HepG2 (cell line): Measurements from ENCODE around the gene ALPK3. TPM values are rescaled to one million over a fixed set of nuclear protein-coding genes. Genes with fewer than 3 reads are reported as not detected.

Experiments
- ATAC-seq: fragments of 200-7000 bp; cut with Tn5 transposase; 3 replicates; pipeline ENCODE4 v1.9.1; 2020; ENCODE audit warnings: mild to moderate bottlenecking, moderate library complexity
- BruUV-seq: library from RNA; stranded (reverse); fragments of 400-500 nt; replicated peaks from 2 replicates; lab custom pipeline; 2021; lab: Mats Ljungman, UMichigan
- CTCF ChIA-PET: fragments of 300-600 bp; formaldehyde crosslinking; extraction: SDS; loops from one replicate; lab custom pipeline; 2021; ENCODE audit warnings: low total read pairs, inconsistent platforms, low intra/inter-chr PET ratio; lab: Yijun Ruan, JAX
- POLR2A ChIA-PET: fragments of 350-600 bp; sonication (Branson Sonifier 250); formaldehyde crosslinking; loops from one replicate; lab custom pipeline; 2020; ENCODE audit warnings: antibody characterized with exemption, inconsistent platforms; lab: Yijun Ruan, JAX
- DNase-seq: peaks from one replicate; pipeline ENCODE4 v3.0.0-alpha.2; 2015; ENCODE audit warnings: low spot score
- FAIRE-seq: peaks from 3 replicates; lab custom pipeline; 2011; peaks lifted over from hg19 to GRCh38; lab: Jason Lieb, UNC
- H2AFZ ChIP-seq: one replicate; pipeline ENCODE4 v1.6.1; 2011; ENCODE audit warnings: low read length, inconsistent platforms
- H3K27ac ChIP-seq: fragments of 300-600 bp; 3 replicates; pipeline ENCODE4 v1.8.0; 2011; ENCODE audit warnings: mixed run types, mild to moderate bottlenecking, mixed read lengths, low read length, inconsistent platforms; ENCODE audit not compliant: insufficient read depth; ENCODE audit errors: extremely low read length
- H3K27me3 ChIP-seq, 2 experiments: fragments of 200-600 bp in 1 of 2; 2 replicates in 1 of 2; 3 replicates in 1 of 2; pipeline versions ENCODE4 v1.6.0 to v1.8.0; 2011; ENCODE audit warnings: low read length in 2 of 2, mild to moderate bottlenecking in 2 of 2, moderate library complexity in 2 of 2, inconsistent platforms in 1 of 2; ENCODE audit not compliant: insufficient read depth in 2 of 2, control insufficient read depth in 1 of 2
- H3K36me3 ChIP-seq, 2 experiments: fragments of 200-600 bp in 1 of 2; replicated peaks in 1 of 2; 2 replicates in 1 of 2; 3 replicates in 1 of 2; pipeline versions ENCODE4 v1.5.1 to v1.8.0; 2011; ENCODE audit warnings: low read length in 2 of 2, inconsistent platforms in 1 of 2; ENCODE audit not compliant: insufficient read depth in 2 of 2, control insufficient read depth in 1 of 2
- H3K4me1 ChIP-seq: 2 replicates; pipeline ENCODE4 v1.5.1; 2012; ENCODE audit warnings: low read length, inconsistent platforms; ENCODE audit not compliant: insufficient read depth
- H3K4me2 ChIP-seq: 2 replicates; pipeline ENCODE4 v1.6.0; 2011; ENCODE audit warnings: low read depth, low read length, inconsistent platforms
- H3K4me3 ChIP-seq, 3 experiments: fragments of 200-600 bp in 1 of 3; sonication (generic), shearing (Covaris generic) in 1 of 3; replicated peaks in 1 of 3; 2 replicates each; pipeline ENCODE4 v1.5.1; 2011 to 2016; ENCODE audit warnings: low read length in 3 of 3, inconsistent platforms in 2 of 3, low read depth in 2 of 3, mild to moderate bottlenecking in 2 of 3, control low read depth in 1 of 3, mixed read lengths in 1 of 3; ENCODE audit not compliant: insufficient read depth in 1 of 3
- H3K79me2 ChIP-seq: one replicate; pipeline ENCODE4 v1.6.1; 2011; ENCODE audit warnings: low read length, inconsistent platforms; ENCODE audit not compliant: insufficient read depth
- H3K9ac ChIP-seq: 2 replicates; pipeline ENCODE4 v1.6.0; 2011; ENCODE audit warnings: mild to moderate bottlenecking, low read depth, low read length, inconsistent platforms; ENCODE audit not compliant: insufficient read depth
- H3K9me3 ChIP-seq: 2 replicates; pipeline ENCODE4 v1.5.1; 2012; ENCODE audit warnings: mild to moderate bottlenecking, low read length
- H4K20me1 ChIP-seq: 2 replicates; pipeline ENCODE4 v1.6.0; 2011; ENCODE audit warnings: inconsistent platforms, mild to moderate bottlenecking, low read length, moderate library complexity; ENCODE audit not compliant: insufficient read depth
- ARID2 ChIP-seq: sonication (generic); formaldehyde crosslinking; IDR thresholded peaks from 2 replicates; pipeline ENCODE4 v1.8.1; 2022; ENCODE audit warnings: mild to moderate bottlenecking, missing genetic modification reagents, borderline replicate concordance
- NFIC ChIP-seq: IDR thresholded peaks from 2 replicates; pipeline ENCODE4 v1.6.1; 2012; ENCODE audit warnings: mild to moderate bottlenecking, low read length, inconsistent platforms
- SMC3 ChIP-seq: IDR thresholded peaks from 2 replicates; pipeline ENCODE4 v1.6.1; 2011; ENCODE audit warnings: low read length, improper control_type of control experiment
- ZSCAN25 ChIP-seq: sonication (generic); formaldehyde crosslinking; IDR thresholded peaks from 2 replicates; pipeline ENCODE4 v1.8.0; 2022; ENCODE audit warnings: mild to moderate bottlenecking, missing genetic modification reagents
- WGBS: methylation state at CpG from one replicate; pipeline ENCODE4 v1.1.6; 2017; ENCODE audit warnings: low lambda C conversion rate; 5-methylcytosine and 5-hydroxymethylcytosine counted together
- in situ Hi-C: cut with HindIII; loops from 2 replicates; pipeline ENCODE4 v1.10.0; 2017; ENCODE audit warnings: low pct_unique_long_range_greater_than_20kb; ENCODE audit not compliant: extremely low pct_ligation_motif_present
- intact Hi-C: fragments of 100-400 bp; cut with micrococcal nuclease; formaldehyde crosslinking; loops from one replicate; pipeline ENCODE4 v1.10.0; 2022; ENCODE audit not compliant: unreplicated experiment
- polyA plus RNA-seq, 8 experiments: library from polyadenylated mRNA; depleted of rRNA in 3 of 8; stranded (reverse) in 7 of 8; unstranded in 1 of 8; fragments of >200 nt; fragmentation: Illumina TruSeq in 4 of 8; extraction: Trizol in 4 of 8; gene quantifications; 2 replicates each; pipeline versions ENCODE4 v1.2.1 to v1.2.3, GENCODE V29; 2011 to 2016; ENCODE audit warnings: low read depth in 4 of 8, missing spikeins in 1 of 8, mixed read lengths in 1 of 8; ENCODE audit not compliant: insufficient read depth in 1 of 8
- total RNA-seq, 5 experiments: library from RNA; depleted of rRNA; stranded (reverse); fragments of >200 nt; fragmentation: Illumina TruSeq; extraction: Trizol; gene quantifications; 2 replicates each; pipeline ENCODE4 v1.2.3, GENCODE V29; 2016; ENCODE audit warnings: low read depth in 1 of 5
- TF ChIP-seq, protein P1 (sequence below): sonication (generic); formaldehyde crosslinking; IDR thresholded peaks from 2 replicates; pipeline ENCODE4 v1.4.0; 2020; ENCODE audit warnings: mild to moderate bottlenecking, missing genetic modification reagents
- TF ChIP-seq, protein P2 (sequence below): sonication (generic); formaldehyde crosslinking; IDR thresholded peaks from 2 replicates; pipeline ENCODE4 v1.5.0; 2020; ENCODE audit warnings: mild to moderate bottlenecking, missing genetic modification reagents

Gene ALPK3
- total and polyA plus RNA-seq, 2 of the 13 experiments (the other 11 are each of a cell fraction or from before 2014, with no cell fraction given): 0.04 to 0.42 TPM

GRCh38 chr15:84878504-84878903 lies 61.3 kb downstream of the ALPK3 start (continued):
- TF ChIP-seq ARID2 (CRISPR knock-in tag): no peak
- no peak for TF ChIP-seq ZSCAN25 (CRISPR knock-in tag)
- peak; percentile 56 for TF ChIP-seq SMC3
- TF ChIP-seq, protein P1, sequence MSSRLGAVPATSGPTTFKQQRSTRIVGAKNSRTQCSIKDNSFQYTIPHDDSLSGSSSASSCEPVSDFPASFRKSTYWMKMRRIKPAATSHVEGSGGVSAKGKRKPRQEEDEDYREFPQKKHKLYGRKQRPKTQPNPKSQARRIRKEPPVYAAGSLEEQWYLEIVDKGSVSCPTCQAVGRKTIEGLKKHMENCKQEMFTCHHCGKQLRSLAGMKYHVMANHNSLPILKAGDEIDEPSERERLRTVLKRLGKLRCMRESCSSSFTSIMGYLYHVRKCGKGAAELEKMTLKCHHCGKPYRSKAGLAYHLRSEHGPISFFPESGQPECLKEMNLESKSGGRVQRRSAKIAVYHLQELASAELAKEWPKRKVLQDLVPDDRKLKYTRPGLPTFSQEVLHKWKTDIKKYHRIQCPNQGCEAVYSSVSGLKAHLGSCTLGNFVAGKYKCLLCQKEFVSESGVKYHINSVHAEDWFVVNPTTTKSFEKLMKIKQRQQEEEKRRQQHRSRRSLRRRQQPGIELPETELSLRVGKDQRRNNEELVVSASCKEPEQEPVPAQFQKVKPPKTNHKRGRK (CRISPR knock-in tag): no peak

DNA sequence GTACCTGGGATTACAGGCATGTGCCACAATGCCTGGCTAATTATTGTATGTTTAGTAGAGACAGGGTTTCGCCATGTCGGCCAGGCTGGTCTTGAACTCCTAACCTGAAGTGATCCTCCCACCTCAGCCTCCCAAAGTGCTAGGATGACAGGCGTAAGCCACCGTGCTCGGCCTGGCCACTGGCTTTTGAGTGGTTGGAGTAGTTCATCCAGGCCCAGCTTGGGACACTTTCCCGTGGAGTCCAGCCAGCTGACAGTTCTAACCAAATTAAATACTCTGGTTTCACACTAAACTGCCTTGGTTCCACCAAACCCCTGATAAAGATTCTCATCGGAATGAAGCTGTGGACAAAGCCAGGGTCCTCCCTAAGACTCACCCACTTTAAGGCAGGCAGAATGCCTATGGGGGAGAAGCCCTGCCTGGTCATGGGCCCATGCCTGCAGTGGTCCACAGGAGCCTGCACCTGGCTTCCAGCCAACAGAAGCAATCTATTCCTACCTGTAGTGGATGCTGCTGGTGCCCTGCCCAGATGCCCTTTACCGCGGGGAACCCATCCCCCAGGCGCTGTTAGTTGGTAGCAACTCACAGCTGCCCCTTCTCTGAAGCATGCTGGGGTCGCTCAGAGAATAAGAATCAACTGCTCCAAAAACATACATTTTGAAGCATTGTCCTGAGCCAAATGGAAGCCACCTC lies 62.1 kb downstream of the ALPK3 start:
- no peak for FAIRE-seq
- ChIA-PET POLR2A (no interaction called here), CTCF (interaction anchor here (1.0 kb wide), 1 partner anchor 34 kb away, joined by 3 read pairs; no protein-coding TSS in a partner anchor)
- intact Hi-C loops (loop anchor here (10.0 kb wide), 1 partner anchor 54 kb away; no protein-coding TSS in a partner anchor), in situ Hi-C loops (no loop called here)
- Histone ChIP-seq H4K20me1 (no peaks in the 10 kb centered on the region), H3K9ac (no peak overlapping the region), H3K36me3 (no peaks in the 10 kb centered on the region), H3K4me2 (no peak overlapping the region), H3K27me3 (peaks cover 0 to 11% of the 10 kb centered on the region in 2 experiments; a peak in 1 of 5 replicates), H3K79me2 (no peaks in the 10 kb centered on the region), H2AFZ (no peak overlapping the region), H3K4me1 (peaks cover 57% of the 10 kb centered on the region), H3K4me3 (no peak overlapping the region), H3K9me3 (no peaks in the 10 kb centered on the region), H3K27ac (no peak overlapping the region)
- DNase-seq: no peak
- TF ChIP-seq, protein P2, sequence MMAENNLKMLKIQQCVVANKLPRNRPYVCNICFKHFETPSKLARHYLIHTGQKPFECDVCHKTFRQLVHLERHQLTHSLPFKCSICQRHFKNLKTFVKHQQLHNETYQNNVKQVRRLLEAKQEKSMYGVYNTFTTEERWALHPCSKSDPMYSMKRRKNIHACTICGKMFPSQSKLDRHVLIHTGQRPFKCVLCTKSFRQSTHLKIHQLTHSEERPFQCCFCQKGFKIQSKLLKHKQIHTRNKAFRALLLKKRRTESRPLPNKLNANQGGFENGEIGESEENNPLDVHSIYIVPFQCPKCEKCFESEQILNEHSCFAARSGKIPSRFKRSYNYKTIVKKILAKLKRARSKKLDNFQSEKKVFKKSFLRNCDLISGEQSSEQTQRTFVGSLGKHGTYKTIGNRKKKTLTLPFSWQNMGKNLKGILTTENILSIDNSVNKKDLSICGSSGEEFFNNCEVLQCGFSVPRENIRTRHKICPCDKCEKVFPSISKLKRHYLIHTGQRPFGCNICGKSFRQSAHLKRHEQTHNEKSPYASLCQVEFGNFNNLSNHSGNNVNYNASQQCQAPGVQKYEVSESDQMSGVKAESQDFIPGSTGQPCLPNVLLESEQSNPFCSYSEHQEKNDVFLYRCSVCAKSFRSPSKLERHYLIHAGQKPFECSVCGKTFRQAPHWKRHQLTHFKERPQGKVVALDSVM (CRISPR knock-in tag): 0 out of 2 replicates have a peak, but pooled peaks have one; percentile 27
- TF ChIP-seq NFIC: no peak
- ATAC-seq: no peak
- no TSS peak for BruUV-seq
- WGBS: 67% methylated on average over 8 of the region's 11 CpGs
